Common myeloid progenitor, CD34-positive (primary cell): ENCODE results near the gene TNF.
"Not testable (repeated sequence)": the region's sequence is repeated elsewhere in the genome, so short reads cannot be mapped to it uniquely, and the experiment has no call there.

Experiments
- CTCF ChIA-PET: fragments of 350-600 bp; sonication (Branson Sonifier 250); formaldehyde crosslinking; loops from one replicate; lab custom pipeline; 2021; ENCODE audit warnings: antibody characterized with exemption; lab: Charles Lee
- POLR2A ChIA-PET: fragments of 350-600 bp; sonication (Branson Sonifier 250); formaldehyde crosslinking; loops from one replicate; lab custom pipeline; 2021; ENCODE audit warnings: antibody characterized with exemption; lab: Charles Lee
- DNase-seq, 3 donors: peaks; one replicate each; pipeline versions ENCODE4 v3.0.0 to v3.0.0-alpha.2; 2013
- H3K27ac ChIP-seq, 2 experiments: 1 replicate in 1 of 2; 2 replicates in 1 of 2; pipeline ENCODE4 v1.7.0; 2013; ENCODE audit warnings: inconsistent platforms in 2 of 2, low read length in 2 of 2, mild to moderate bottlenecking in 2 of 2, low read depth in 1 of 2, moderate library complexity in 1 of 2; ENCODE audit not compliant: severe bottlenecking in 2 of 2, insufficient read depth in 1 of 2, poor library complexity in 1 of 2
- H3K27me3 ChIP-seq, 5 experiments: replicated peaks in 2 of 5; 1 replicate in 3 of 5; 2 replicates in 2 of 5; pipeline versions ENCODE4 v1.6.1 to v1.7.0; 2013; ENCODE audit warnings: low read length in 4 of 5, mild to moderate bottlenecking in 2 of 5, moderate library complexity in 2 of 5, inconsistent platforms in 1 of 5; ENCODE audit not compliant: insufficient read depth in 5 of 5, control insufficient read depth in 4 of 5
- H3K36me3 ChIP-seq, 4 experiments: 1 replicate in 2 of 4; 2 replicates in 2 of 4; pipeline versions ENCODE4 v1.6.1 to v1.7.0; 2013; ENCODE audit warnings: low read length in 3 of 4, control low read depth in 1 of 4, mild to moderate bottlenecking in 1 of 4; ENCODE audit not compliant: control insufficient read depth in 4 of 4, insufficient read depth in 4 of 4
- H3K4me1 ChIP-seq, 4 experiments: 1 replicate in 3 of 4; 2 replicates in 1 of 4; pipeline versions ENCODE4 v1.6.1 to v1.7.1; 2013; ENCODE audit warnings: low read length in 3 of 4, mild to moderate bottlenecking in 3 of 4, control low read depth in 1 of 4, inconsistent platforms in 1 of 4, moderate library complexity in 1 of 4; ENCODE audit not compliant: control insufficient read depth in 4 of 4, insufficient read depth in 4 of 4; ENCODE audit errors: control extremely low read depth in 1 of 4
- H3K4me3 ChIP-seq, 7 experiments: 1 replicate in 4 of 7; 2 replicates in 3 of 7; pipeline versions ENCODE4 v1.5.1 to v1.7.0; 2013; ENCODE audit warnings: mild to moderate bottlenecking in 7 of 7, low read length in 6 of 7, moderate library complexity in 6 of 7, inconsistent platforms in 2 of 7, low read depth in 2 of 7, control low read depth in 1 of 7; ENCODE audit not compliant: insufficient read depth in 4 of 7, control insufficient read depth in 1 of 7; ENCODE audit errors: extremely low read depth in 1 of 7
- H3K9me3 ChIP-seq, 5 experiments: 1 replicate in 4 of 5; 2 replicates in 1 of 5; pipeline versions ENCODE4 v1.6.1 to v1.7.1; 2013; ENCODE audit warnings: low read length in 4 of 5, mild to moderate bottlenecking in 2 of 5, inconsistent platforms in 1 of 5, low read depth in 1 of 5, moderate library complexity in 1 of 5; ENCODE audit not compliant: control insufficient read depth in 4 of 5, insufficient read depth in 2 of 5; ENCODE audit errors: control extremely low read depth in 1 of 5
- WGBS: methylation state at CpG from one replicate; pipeline ENCODE4 v1.1.5; 2013; ENCODE audit not compliant: insufficient coverage; 5-methylcytosine and 5-hydroxymethylcytosine counted together

Gene TNF

DNA sequence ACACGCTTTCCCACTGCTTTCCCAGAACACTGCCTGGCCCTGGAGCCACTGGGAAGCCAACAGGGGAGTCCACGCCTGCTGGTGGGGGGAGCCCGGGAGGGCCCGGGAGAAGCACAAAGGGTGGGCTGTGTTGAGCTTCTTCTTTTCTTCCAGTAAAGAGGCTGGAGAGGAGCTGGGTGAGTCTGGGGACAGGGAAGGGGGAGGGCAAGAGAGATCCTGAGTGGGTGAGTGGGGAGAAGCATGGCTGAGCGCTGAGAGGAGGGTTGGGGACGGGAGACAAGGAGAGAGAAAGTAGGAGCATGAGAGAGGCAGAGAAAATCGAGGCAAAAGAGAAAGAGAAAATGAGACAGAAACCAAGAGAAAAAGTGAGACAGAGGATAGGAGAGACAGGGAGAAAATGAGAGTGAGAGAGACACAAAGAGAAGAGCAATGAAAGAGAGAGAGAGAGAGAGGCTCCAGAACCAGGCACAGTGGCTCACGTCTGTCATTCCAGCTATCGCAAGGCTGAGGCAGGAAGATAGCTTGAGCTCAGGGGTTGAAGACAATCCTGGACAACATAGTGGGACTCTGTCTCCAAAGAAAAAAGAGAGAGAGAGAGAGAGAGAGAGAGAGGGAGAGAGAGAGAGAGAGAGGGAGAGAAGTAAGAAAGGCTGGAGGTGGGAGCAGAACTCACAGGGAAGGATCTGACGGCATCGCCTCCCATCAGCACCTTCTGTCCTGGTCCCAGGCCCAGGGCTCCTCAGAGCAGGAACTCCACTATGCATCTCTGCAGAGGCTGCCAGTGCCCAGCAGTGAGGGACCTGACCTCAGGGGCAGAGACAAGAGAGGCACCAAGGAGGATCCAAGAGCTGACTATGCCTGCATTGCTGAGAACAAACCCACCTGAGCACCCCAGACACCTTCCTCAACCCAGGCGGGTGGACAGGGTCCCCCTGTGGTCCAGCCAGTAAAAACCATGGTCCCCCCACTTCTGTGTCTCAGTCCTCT, 12.7 kb downstream of the TNF start:
- peaks cover 0 to 16% (median 0%) of the 10 kb centered on the region in 4 experiments for H3K36me3 ChIP-seq

DNA sequence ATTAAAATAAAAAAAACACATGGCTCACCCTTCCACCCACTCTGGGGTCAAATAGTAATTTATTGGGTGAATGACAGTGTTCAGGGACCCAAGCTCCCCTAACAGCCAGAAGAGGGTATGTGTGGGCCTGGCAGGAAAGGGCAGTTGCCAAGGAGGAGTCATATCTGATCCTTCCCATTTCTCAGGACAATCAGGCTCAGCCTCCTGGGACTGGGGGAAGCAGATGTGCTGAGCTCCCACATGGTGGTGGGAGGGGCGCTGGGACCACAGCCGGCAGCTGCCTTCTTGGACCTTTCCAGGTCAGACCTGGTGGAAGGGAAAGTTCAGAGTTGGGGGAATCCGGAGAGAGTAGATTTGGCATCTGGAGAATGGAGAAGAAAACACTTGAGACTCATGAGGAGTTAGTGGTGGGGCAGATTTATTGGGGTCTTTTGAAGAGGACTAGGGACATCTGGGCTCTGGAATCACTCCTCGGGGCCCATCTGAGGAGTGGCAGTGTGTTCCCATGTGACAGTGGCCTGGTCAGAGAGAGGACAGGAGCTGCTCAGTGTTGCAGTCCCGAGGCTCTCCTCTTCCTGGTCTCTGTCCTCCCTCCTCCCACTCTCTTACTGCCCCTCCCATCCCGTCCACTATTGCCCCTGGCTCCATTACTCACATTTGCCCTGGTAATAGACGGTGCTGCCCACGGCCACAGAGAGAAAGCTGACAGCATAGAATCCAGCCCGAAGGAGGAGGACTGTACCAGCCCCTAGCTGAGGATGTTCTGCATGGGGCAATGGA, 13.7 kb downstream of the TNF start:
- Histone ChIP-seq H3K4me3 (peak overlapping the region in 3 of 7 experiments; percentile 41 to 76 (median 76)), H3K4me1 (peaks cover 15 to 74% (median 65%) of the 10 kb centered on the region in 4 experiments), H3K9me3 (no peaks in the 10 kb centered on the region), H3K36me3 (peaks cover 0 to 16% (median 0%) of the 10 kb centered on the region in 4 experiments), H3K27me3 (no peaks in the 10 kb centered on the region), H3K27ac (peak overlapping the region in 1 of 2 experiments; percentile 54)
- DNase-seq: no peak
- 70% methylated on average over 9 of the region's 9 CpGs for WGBS
- ChIA-PET POLR2A (no interaction called here), CTCF (interaction anchor here (1.0 to 19.6 kb wide), 5 partner anchors 9 to 39 kb away, joined by 3 to 605 read pairs (median 76); partner anchors contain the start of genes AIF1, ATP6V1G2, DDX39B and NCR3)

More for the DNA sequence above, 12.7 kb downstream of the TNF start:
- WGBS: 29% methylated on average over 9 of the region's 12 CpGs
- Histone ChIP-seq H3K27ac (peak overlapping the region; percentile 54 to 76), H3K4me3 (peak overlapping the region in 6 of 7 experiments; percentile 36 to 76 (median 58)), H3K4me1 (peaks cover 15 to 78% (median 66%) of the 10 kb centered on the region in 4 experiments), H3K27me3 (no peaks in the 10 kb centered on the region), H3K9me3 (no peaks in the 10 kb centered on the region)
- CTCF ChIA-PET: interaction anchor here (1.0 to 19.6 kb wide), 5 partner anchors 10 to 38 kb away, joined by 3 to 605 read pairs (median 76); partner anchors contain the start of genes ATP6V1G2, DDX39B, NCR3 and NFKBIL1
- POLR2A ChIA-PET: interaction anchor here (0.6 to 2.2 kb wide), 2 partner anchors 40 to 971 kb away, joined by 5 read pairs; partner anchors contain the start of genes NFKBIL1 and PPP1R10
- no peak for DNase-seq

DNA sequence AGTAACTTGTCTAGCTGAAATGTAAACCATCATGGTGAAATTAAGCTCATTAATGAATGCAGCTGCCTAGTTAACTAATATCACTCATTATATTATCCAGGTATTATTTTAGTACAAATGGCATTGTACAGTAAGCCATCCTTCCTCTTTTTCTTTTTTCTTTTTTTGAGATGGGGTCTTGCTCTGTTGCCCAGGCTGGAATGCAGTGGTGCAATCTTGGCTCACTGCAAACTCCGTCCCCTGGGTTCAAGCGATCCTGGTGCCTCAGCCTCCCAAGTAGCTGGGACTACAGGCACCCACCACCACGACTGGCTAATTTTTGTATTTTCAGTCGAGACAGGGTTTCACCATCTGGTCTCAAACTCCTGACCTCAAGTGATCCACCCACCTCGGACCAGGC, 15.3 kb downstream of the TNF start:
- Histone ChIP-seq H3K36me3 (peaks cover 0 to 16% (median 0%) of the 10 kb centered on the region in 4 experiments), H3K4me1 (peaks cover 11 to 57% (median 53%) of the 10 kb centered on the region in 4 experiments)
- H3K9me3 ChIP-seq, H3K27ac ChIP-seq, POLR2A ChIA-PET, H3K4me3 ChIP-seq, H3K27me3 ChIP-seq, DNase-seq: not testable (repeated sequence)
- 95% methylated on average over 5 of the region's 5 CpGs for WGBS
- CTCF ChIA-PET: interaction anchor here (8.8 to 19.6 kb wide), 3 partner anchors 7 to 41 kb away, joined by 76 to 605 read pairs (median 557); partner anchors contain the start of genes ATP6V1G2, DDX39B, NCR3 and NFKBIL1

DNA sequence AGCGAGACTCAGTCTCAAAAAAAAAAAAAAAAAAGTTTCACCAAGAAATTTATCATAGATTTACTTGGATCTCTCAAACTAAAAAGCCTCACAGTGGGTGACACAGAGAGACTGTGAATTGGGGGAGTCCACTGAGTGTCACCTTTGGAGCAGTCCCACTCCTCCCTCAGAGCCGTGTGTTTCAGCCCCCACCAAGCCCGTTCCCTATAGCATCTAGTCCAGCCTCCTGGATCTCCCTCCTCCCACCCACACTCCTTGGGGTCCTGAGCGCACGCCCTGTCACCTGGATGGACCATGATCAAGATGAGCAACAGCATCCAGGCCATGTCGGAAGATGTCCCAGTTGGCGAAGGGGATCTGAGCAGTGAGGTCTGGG, 17.0 kb downstream of the TNF start:
- ChIA-PET CTCF (interaction anchor here (0.7 to 14.0 kb wide), 7 partner anchors 10 to 113 kb away, joined by 3 to 605 read pairs (median 127); partner anchors contain the start of genes AIF1, ATP6V1G2, DDX39B and LST1), POLR2A (no interaction called here)
- H3K4me3 ChIP-seq: no peak overlapping the region
- WGBS: 92% methylated on average over 6 of the region's 7 CpGs
- no peaks in the 10 kb centered on the region for H3K9me3 ChIP-seq
- no peaks in the 10 kb centered on the region for H3K27me3 ChIP-seq
- DNase-seq: no peak
- peaks cover 3 to 54% (median 41%) of the 10 kb centered on the region in 4 experiments for H3K4me1 ChIP-seq
- H3K27ac ChIP-seq: no peak overlapping the region
- peaks cover 0 to 16% (median 0%) of the 10 kb centered on the region in 4 experiments for H3K36me3 ChIP-seq

DNA sequence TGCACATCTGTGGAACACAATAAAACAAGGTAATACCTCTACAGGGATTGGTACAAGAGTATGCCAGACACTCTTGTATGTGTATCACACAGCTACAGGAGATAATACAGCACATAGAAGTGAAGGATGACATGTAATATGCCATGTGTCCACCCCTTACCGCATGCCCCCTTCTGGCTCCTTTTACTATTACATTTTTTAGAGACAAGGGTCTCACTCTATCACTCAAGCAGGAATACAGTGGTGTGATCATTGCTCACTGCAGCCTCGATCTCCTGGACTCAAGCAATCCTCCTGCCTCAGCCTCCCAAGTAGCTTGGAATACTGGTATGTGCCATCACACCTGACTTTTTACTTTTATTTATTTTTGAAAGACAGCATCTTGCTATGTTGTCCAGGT, 21.6 kb downstream of the TNF start:
- Histone ChIP-seq H3K27ac (no peak overlapping the region), H3K4me3 (no peak overlapping the region), H3K36me3 (no peaks in the 10 kb centered on the region), H3K9me3 (no peaks in the 10 kb centered on the region), H3K4me1 (peaks cover 0 to 40% (median 21%) of the 10 kb centered on the region in 4 experiments), H3K27me3 (no peaks in the 10 kb centered on the region)
- ChIA-PET POLR2A (interaction anchor here (1.0 kb wide), 1 partner anchor 15 kb away, joined by 7 read pairs; the partner anchor contains the start of gene LTB), CTCF (interaction anchor here (0.7 to 14.0 kb wide), 10 partner anchors 15 to 79 kb away, joined by 3 to 605 read pairs (median 59); partner anchors contain the start of genes AIF1, ATP6V1G2, DDX39B and LST1)
- 10% methylated on average over 2 of the region's 2 CpGs for WGBS
- peak; percentile 77 to 84 (median 78) for DNase-seq

DNA sequence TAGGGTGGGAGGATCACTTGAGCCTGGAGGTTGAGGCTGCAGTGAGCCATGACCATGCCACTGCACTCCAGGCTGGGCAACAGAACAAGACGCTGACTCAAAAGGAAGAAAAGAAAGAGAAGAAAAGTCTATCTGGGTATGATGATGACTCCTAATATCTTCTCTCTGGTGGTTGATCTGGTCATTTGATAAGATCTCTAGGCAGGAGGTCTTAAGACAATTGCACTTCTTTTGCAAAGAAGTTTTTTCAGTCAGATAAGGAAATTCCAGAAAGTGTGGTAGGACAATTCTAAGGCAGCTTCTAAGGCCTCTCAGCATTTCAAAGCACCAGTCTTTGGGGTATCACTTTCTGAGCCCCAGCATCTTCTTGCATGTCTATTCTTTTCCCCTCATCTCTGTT, 32.0 kb downstream of the TNF start:
- Histone ChIP-seq H3K27ac (no peak overlapping the region), H3K9me3 (no peaks in the 10 kb centered on the region), H3K36me3 (no peaks in the 10 kb centered on the region), H3K4me1 (peaks cover 0 to 12% (median 6%) of the 10 kb centered on the region in 4 experiments), H3K4me3 (no peak overlapping the region), H3K27me3 (no peaks in the 10 kb centered on the region)
- no peak for DNase-seq
- CTCF ChIA-PET: interaction anchor here (1.1 to 13.1 kb wide), 4 partner anchors 8 to 56 kb away, joined by 3 to 142 read pairs (median 7); partner anchors contain the start of genes AIF1 and NCR3
- POLR2A ChIA-PET: no interaction called here
- 50% methylated on average over 1 of the region's 1 CpG for WGBS
